K562 (cell line): ENCODE data around the gene FMN2. TPM values are rescaled to one million over a fixed set of nuclear protein-coding genes. Genes with fewer than 3 reads are reported as not detected.
A peak's percentile ranks its signal among the peaks of the same experiment; 100 is the strongest.

ENCODE experiments used
- ATAC-seq: fragments of 200-7000 bp; cut with Tn5 transposase; 3 replicates; pipeline ENCODE4 v1.9.1; 2020; ENCODE audit warnings: moderate library complexity
- BruUV-seq: library from RNA; stranded (reverse); fragments of 400-500 nt; replicated peaks from 2 replicates; lab custom pipeline; 2021; lab: Mats Ljungman, UMichigan
- CTCF ChIA-PET: fragments of 300-600 bp; formaldehyde crosslinking; extraction: SDS; loops from one replicate; lab custom pipeline; 2021; ENCODE audit warnings: low intra/inter-chr PET ratio; lab: Yijun Ruan, JAX
- POLR2A ChIA-PET: fragments of 300-600, 350-650 bp; sonication (Branson Sonifier 250); formaldehyde crosslinking; extraction: SDS; loops from one replicate; lab custom pipeline; 2021; ENCODE audit warnings: antibody characterized with exemption, inconsistent platforms; lab: Yijun Ruan, JAX
- DNase-seq, 4 experiments: peaks; one replicate each; pipeline versions ENCODE4 v3.0.0 to v3.0.0-alpha.2; 2011 to 2018; ENCODE audit warnings: low spot score in 3 of 4, mixed read lengths in 3 of 4; ENCODE audit errors: extremely low read depth in 1 of 4
- FAIRE-seq: peaks from 2 replicates; lab custom pipeline; 2011; peaks lifted over from hg19 to GRCh38; lab: Jason Lieb, UNC
- H2AFZ ChIP-seq: 2 replicates; pipeline ENCODE4 v1.6.0; 2011; ENCODE audit warnings: low read depth, low read length, control low read depth, inconsistent platforms
- H3K27ac ChIP-seq: fragments of 200-600 bp; 3 replicates; pipeline ENCODE4 v1.8.0; 2011; ENCODE audit warnings: low read depth, mild to moderate bottlenecking, control low read depth, inconsistent platforms, low read length, moderate library complexity, mixed read lengths; ENCODE audit errors: extremely low read depth
- H3K27me3 ChIP-seq, 2 experiments: fragments of 300-600 bp in 1 of 2; 2 replicates in 1 of 2; 3 replicates in 1 of 2; pipeline versions ENCODE4 v1.6.0 to v1.8.0; 2011; ENCODE audit warnings: inconsistent platforms in 2 of 2, low read length in 2 of 2, mild to moderate bottlenecking in 1 of 2, mixed read lengths in 1 of 2, moderate library complexity in 1 of 2; ENCODE audit not compliant: control insufficient read depth in 2 of 2, insufficient read depth in 2 of 2
- H3K36me3 ChIP-seq: fragments of 300-600 bp; 3 replicates; pipeline ENCODE4 v1.8.0; 2011; ENCODE audit warnings: mild to moderate bottlenecking, low read length, inconsistent platforms; ENCODE audit not compliant: control insufficient read depth, insufficient read depth
- H3K4me1 ChIP-seq, 2 experiments: fragments of 200-600 bp in 1 of 2; replicated peaks in 1 of 2; 2 replicates in 1 of 2; 3 replicates in 1 of 2; pipeline versions ENCODE4 v1.5.1 to v1.8.0; 2011; ENCODE audit warnings: inconsistent platforms in 2 of 2, low read length in 2 of 2, mild to moderate bottlenecking in 1 of 2, mixed read lengths in 1 of 2, moderate library complexity in 1 of 2; ENCODE audit not compliant: control insufficient read depth in 2 of 2, insufficient read depth in 2 of 2
- H3K4me2 ChIP-seq: 2 replicates; pipeline ENCODE4 v1.6.1; 2011; ENCODE audit warnings: low read length, control low read depth, inconsistent platforms, mixed read lengths; ENCODE audit not compliant: insufficient read depth
- H3K4me3 ChIP-seq: fragments of 200-600 bp; sonication (generic), shearing (Covaris generic); 2 replicates; pipeline ENCODE4 v1.5.1; 2016; ENCODE audit warnings: control low read depth, inconsistent platforms
- H3K79me2 ChIP-seq: fragments of 200-600 bp; 3 replicates; pipeline ENCODE4 v1.8.0; 2011; ENCODE audit warnings: low read length, inconsistent platforms; ENCODE audit not compliant: control insufficient read depth, insufficient read depth
- H3K9ac ChIP-seq, 2 experiments: 2 replicates each; pipeline versions ENCODE4 v1.6.0 to v1.6.1; 2011; ENCODE audit warnings: low read depth in 2 of 2, low read length in 2 of 2, control low read depth in 1 of 2, inconsistent platforms in 1 of 2, mild to moderate bottlenecking in 1 of 2, mixed read lengths in 1 of 2; ENCODE audit not compliant: insufficient read depth in 1 of 2
- H3K9me1 ChIP-seq: one replicate; pipeline ENCODE4 v1.6.0; 2011; ENCODE audit warnings: inconsistent platforms, mild to moderate bottlenecking, low read length, moderate library complexity; ENCODE audit not compliant: control insufficient read depth, insufficient read depth
- H3K9me3 ChIP-seq: replicated peaks from 2 replicates; pipeline ENCODE4 v1.5.1; 2011; ENCODE audit warnings: low read depth, low read length, inconsistent platforms; ENCODE audit not compliant: control insufficient read depth, insufficient read depth
- H4K20me1 ChIP-seq: replicated peaks from 2 replicates; pipeline ENCODE4 v1.6.1; 2011; ENCODE audit warnings: low read length, inconsistent platforms, mixed read lengths; ENCODE audit not compliant: control insufficient read depth, insufficient read depth
- CEBPB ChIP-seq: fragments of 450-650 bp; IDR thresholded peaks from 2 replicates; pipeline ENCODE4 v1.6.1; 2016; ENCODE audit warnings: missing genetic modification characterization, missing compliant biosample characterization
- CEBPG ChIP-seq, 3 experiments: fragments of 200-800 bp in 1 of 3; sonication (Bioruptor generic) in 1 of 3; sonication (generic) in 1 of 3; formaldehyde crosslinking in 1 of 3; IDR thresholded peaks in 2 of 3; conservative IDR thresholded peaks in 1 of 3; 2 replicates each; pipeline versions ENCODE4 v1.6.1 to v1.8.0; 2016 to 2022; ENCODE audit warnings: missing compliant biosample characterization in 2 of 3, missing genetic modification characterization in 2 of 3, mild to moderate bottlenecking in 1 of 3, missing genetic modification reagents in 1 of 3
- HNRNPUL1 ChIP-seq: fragments of 200-400 bp; formaldehyde crosslinking; IDR thresholded peaks from 2 replicates; pipeline ENCODE4 v1.6.1; 2017; ENCODE audit warnings: low read length
- WGBS: fragments of 100-300 bp; shearing (Covaris generic); methylation state at CpG from one replicate; pipeline ENCODE4 v1.1.6; 2016; ENCODE audit warnings: low coverage, mixed read lengths; ENCODE audit not compliant: insufficient coverage; ENCODE audit errors: missing lambda C conversion rate; 5-methylcytosine and 5-hydroxymethylcytosine counted together
- in situ Hi-C: fragments of 300-500 bp; cut with MboI; formaldehyde crosslinking; loops from 4 replicates; pipeline ENCODE4 v1.15.0; 2018; ENCODE audit warnings: inconsistent platforms, mixed read lengths
- intact Hi-C: fragments of 100-400 bp; cut with micrococcal nuclease; formaldehyde crosslinking; loops from 2 replicates; pipeline ENCODE4 v1.14.2; 2022
- polyA plus RNA-seq, 8 experiments: library from polyadenylated mRNA; depleted of rRNA in 4 of 8; stranded (reverse) in 5 of 8; unstranded in 3 of 8; fragments of >200 nt; fragmentation: Nextera tagmentation in 2 of 8; fragmentation: Illumina TruSeq in 1 of 8; extraction: Ambion mirVana in 2 of 8; extraction: Trizol in 1 of 8; gene quantifications; 2 replicates each; pipeline versions ENCODE4 v1.2.1 to v1.2.3, GENCODE V29; 2011 to 2014; ENCODE audit warnings: inconsistent platforms in 1 of 8, missing spikeins in 1 of 8
- total RNA-seq, 7 experiments: library from RNA; depleted of rRNA in 6 of 7; stranded (reverse); fragments of >200 nt in 6 of 7; fragmentation: Illumina TruSeq in 2 of 7; extraction: Trizol in 2 of 7; gene quantifications; 2 replicates each; pipeline versions ENCODE4 v1.2.1 to v1.2.3, GENCODE V29; 2011 to 2021; ENCODE audit warnings: low replicate concordance in 1 of 7
- TF ChIP-seq, protein P1 (sequence below): sonication (generic); formaldehyde crosslinking; IDR thresholded peaks from 2 replicates; pipeline ENCODE4 v1.9.0; 2022; ENCODE audit warnings: mild to moderate bottlenecking, missing genetic modification reagents

FMN2 gene
- total and polyA plus RNA-seq, 9 of the 15 experiments (the other 6 are each of a cell fraction or from before 2014, with no cell fraction given), result 0.15 to 0.45 (median 0.16) TPM; not detected in 3

DNA sequence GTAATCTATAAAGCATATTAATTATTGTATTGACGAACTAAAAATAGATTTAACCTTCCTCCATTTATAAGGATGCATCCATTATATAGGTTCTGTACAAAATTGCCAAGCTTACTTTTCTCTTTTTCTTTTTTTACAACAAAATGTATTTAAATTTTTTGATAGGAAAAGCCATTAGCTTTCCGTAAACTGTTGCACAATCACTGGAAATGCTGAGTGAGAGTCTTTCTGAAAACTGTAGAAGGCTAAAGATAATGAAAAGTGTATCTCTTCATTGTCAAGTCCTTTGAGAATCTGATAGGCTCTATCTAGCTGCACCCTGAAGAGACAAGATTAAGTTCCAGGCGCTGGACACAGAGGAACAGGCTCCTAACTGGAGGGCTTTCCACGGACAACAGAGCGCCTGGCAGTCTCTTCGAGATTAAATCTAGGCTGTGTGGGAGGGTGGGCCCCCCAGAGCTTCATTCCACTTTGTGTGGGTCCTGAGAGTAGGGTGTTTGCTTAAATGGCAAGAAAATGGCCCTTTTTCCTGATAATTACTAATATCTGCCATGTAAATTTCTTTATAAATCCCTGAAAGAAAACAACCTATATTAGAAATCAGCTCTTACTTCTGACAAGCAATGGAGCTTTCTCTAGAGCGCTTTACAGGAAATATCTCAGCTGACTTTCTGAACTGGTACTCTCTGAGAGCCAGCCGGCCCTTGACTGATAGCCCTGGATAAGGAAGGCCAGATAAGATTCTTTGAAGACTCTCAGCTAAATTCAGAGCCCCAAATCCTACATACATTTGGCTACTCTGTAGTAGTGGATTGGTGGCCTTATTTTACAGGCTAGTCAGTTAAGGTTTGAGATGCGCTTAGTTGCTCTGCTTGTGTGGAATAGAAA lies 108.3 kb downstream of the FMN2 start:
- no TSS peak for BruUV-seq
- Histone ChIP-seq H3K4me3 (no peak overlapping the region), H3K4me1 (no peaks in the 10 kb centered on the region), H2AFZ (no peak overlapping the region), H3K27ac (no peak overlapping the region), H3K9me1 (no peaks in the 10 kb centered on the region), H3K9me3 (no peaks in the 10 kb centered on the region; the same call in 1 of the 2 replicates), H3K36me3 (no peaks in the 10 kb centered on the region), H3K27me3 (no peaks in the 10 kb centered on the region), H3K9ac (no peak overlapping the region), H3K4me2 (no peak overlapping the region), H4K20me1 (no peaks in the 10 kb centered on the region), H3K79me2 (no peaks in the 10 kb centered on the region)
- DNase-seq, result no peak
- no peak for FAIRE-seq
- ChIA-PET CTCF (no interaction called here), POLR2A (interaction anchor here (0.6 kb wide), 1 partner anchor 12 kb away, joined by 3 read pairs; no protein-coding TSS in a partner anchor)
- intact Hi-C loops, result no loop called here
- ATAC-seq, result no peak
- TF ChIP-seq HNRNPUL1 (no peak), CEBPG (CRISPR knock-in tag; IDR thresholded peaks at IDR 0.05) (no peak), CEBPG (tag; conservative IDR thresholded peaks at IDR 0.05 in 1 of 2, IDR thresholded peaks at IDR 0.05 in 1 of 2) (peak in 1 of 2 experiments; percentile 67; a peak in 2 of 4 replicates), CEBPB (peak; percentile 58)
- TF ChIP-seq, protein P1, sequence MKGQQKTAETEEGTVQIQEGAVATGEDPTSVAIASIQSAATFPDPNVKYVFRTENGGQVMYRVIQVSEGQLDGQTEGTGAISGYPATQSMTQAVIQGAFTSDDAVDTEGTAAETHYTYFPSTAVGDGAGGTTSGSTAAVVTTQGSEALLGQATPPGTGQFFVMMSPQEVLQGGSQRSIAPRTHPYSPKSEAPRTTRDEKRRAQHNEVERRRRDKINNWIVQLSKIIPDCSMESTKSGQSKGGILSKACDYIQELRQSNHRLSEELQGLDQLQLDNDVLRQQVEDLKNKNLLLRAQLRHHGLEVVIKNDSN, result no peak
- in situ Hi-C loops, result no loop called here
- WGBS, result 1% methylated on average over 9 of the region's 9 CpGs
